ENCODE data around the gene ARHGAP26. TPM values are rescaled to one million over a fixed set of nuclear protein-coding genes. Genes with fewer than 3 reads are reported as not detected.

ARHGAP26 gene
- total and polyA plus RNA-seq, 2 donors (not counting 3 experiments of a cell fraction or from before 2014, with no cell fraction given) = 3.1 to 16.2 TPM

DNA sequence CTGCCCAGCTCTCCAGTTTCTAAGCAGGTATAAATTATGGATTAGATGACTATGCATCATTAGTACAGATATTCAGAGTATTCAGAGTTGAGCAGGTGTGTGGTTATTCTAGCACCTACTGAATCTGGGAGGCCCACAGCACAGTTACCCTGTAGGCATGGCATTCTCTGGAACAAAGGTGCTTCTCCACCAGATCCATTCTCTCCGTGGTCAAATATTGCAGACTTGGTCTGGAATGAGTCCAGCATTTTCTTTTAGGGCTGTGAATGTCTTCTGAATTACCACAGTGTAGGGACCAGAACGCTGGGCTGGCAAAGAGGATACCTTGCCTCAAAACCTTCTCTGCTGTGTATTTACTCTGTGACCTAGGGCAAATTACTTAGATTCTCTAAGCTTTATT, 116.8 kb downstream of the ARHGAP26 start:
- H3K9me3 ChIP-seq (replicated peaks; ENCODE audit: control insufficient read depth, insufficient read depth, low read length) = no peaks in the 10 kb centered on the region
- no peak overlapping the region for H3K4me3 ChIP-seq (replicated peaks in 1 of 3; ENCODE audit: insufficient read depth in 1 of 3, low read depth in 1 of 3, low read length in 3 of 3)
- no peak overlapping the region for H3K9ac ChIP-seq (replicated peaks; ENCODE audit: extremely low read depth, insufficient read depth, low read length)
- H3K27ac ChIP-seq (ENCODE audit: insufficient read depth, low read depth, low read length) = no peak overlapping the region
- no peak overlapping the region for H2AFZ ChIP-seq (ENCODE audit: low read depth, low read length)
- no TSS peak for BruUV-seq (replicated peaks)
- TF ChIP-seq FOS (IDR thresholded peaks at IDR 0.05; ENCODE audit: borderline replicate concordance, insufficient read depth, low read length) = no peak
- no peak for TF ChIP-seq JUN (IDR thresholded peaks at IDR 0.05; ENCODE audit: borderline replicate concordance, insufficient read depth, insufficient read length, low read depth)
- no peak for TF ChIP-seq MYC (IDR thresholded peaks at IDR 0.05; ENCODE audit: low read depth, low read length)
- TF ChIP-seq, protein P1, sequence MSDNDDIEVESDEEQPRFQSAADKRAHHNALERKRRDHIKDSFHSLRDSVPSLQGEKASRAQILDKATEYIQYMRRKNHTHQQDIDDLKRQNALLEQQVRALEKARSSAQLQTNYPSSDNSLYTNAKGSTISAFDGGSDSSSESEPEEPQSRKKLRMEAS (IDR thresholded peaks at IDR 0.05; ENCODE audit: insufficient read depth, insufficient read length) = no peak
- TF ChIP-seq, protein P2, sequence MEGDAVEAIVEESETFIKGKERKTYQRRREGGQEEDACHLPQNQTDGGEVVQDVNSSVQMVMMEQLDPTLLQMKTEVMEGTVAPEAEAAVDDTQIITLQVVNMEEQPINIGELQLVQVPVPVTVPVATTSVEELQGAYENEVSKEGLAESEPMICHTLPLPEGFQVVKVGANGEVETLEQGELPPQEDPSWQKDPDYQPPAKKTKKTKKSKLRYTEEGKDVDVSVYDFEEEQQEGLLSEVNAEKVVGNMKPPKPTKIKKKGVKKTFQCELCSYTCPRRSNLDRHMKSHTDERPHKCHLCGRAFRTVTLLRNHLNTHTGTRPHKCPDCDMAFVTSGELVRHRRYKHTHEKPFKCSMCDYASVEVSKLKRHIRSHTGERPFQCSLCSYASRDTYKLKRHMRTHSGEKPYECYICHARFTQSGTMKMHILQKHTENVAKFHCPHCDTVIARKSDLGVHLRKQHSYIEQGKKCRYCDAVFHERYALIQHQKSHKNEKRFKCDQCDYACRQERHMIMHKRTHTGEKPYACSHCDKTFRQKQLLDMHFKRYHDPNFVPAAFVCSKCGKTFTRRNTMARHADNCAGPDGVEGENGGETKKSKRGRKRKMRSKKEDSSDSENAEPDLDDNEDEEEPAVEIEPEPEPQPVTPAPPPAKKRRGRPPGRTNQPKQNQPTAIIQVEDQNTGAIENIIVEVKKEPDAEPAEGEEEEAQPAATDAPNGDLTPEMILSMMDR (IDR thresholded peaks at IDR 0.05; ENCODE audit: extremely low read depth in 1 of 2, insufficient read depth in 1 of 2, low read depth in 1 of 2, low read length in 2 of 2) = no peak
- TF ChIP-seq POLR2A (IDR thresholded peaks at IDR 0.05; ENCODE audit: low read depth, low read length) = no peak
- dilution Hi-C loops (cut with MboI; ENCODE audit: extremely low pct_ligation_motif_present, low sequenced_read_pairs) (loop anchor here (25.0 kb wide), 1 partner anchor 175 kb away; no protein-coding TSS in a partner anchor), intact Hi-C loops (cut with micrococcal nuclease) (no loop called here)
- H3K36me3 ChIP-seq (ENCODE audit: control insufficient read depth in 2 of 2, extremely low read depth in 1 of 2, insufficient read depth in 2 of 2, low read length in 2 of 2) = no peaks in the 10 kb centered on the region
- H4K20me1 ChIP-seq (replicated peaks; ENCODE audit: control insufficient read depth, extremely low read depth, insufficient read depth, low read length) = no peaks in the 10 kb centered on the region
- ChIA-PET POLR2A (no interaction called here), CTCF (interaction anchor here (0.6 to 21.9 kb wide), 6 partner anchors 20 to 232 kb away, joined by 3 to 1173 read pairs (median 10); no protein-coding TSS in a partner anchor)
- no peak overlapping the region for H3K4me2 ChIP-seq (ENCODE audit: insufficient read depth, low read length)
- no peak for FAIRE-seq
- H3K4me1 ChIP-seq (ENCODE audit: control insufficient read depth, extremely low read depth, insufficient read depth, low read length) = peaks cover 18% of the 10 kb centered on the region
- no peak for DNase-seq (ENCODE audit: low read depth, low spot score)
- no peaks in the 10 kb centered on the region for H3K79me2 ChIP-seq (ENCODE audit: control insufficient read depth, insufficient read depth, low read length)
- no peaks in the 10 kb centered on the region for H3K9me1 ChIP-seq (replicated peaks; ENCODE audit: control insufficient read depth, extremely low read depth, insufficient read depth, low read length)
- no peaks in the 10 kb centered on the region for H3K27me3 ChIP-seq (ENCODE audit: control insufficient read depth in 2 of 2, insufficient read depth in 2 of 2, low read length in 2 of 2)
